Kidney epithelial cell (primary cell): ENCODE data around the gene TM9SF2. TPM values are rescaled to one million over a fixed set of nuclear protein-coding genes. Genes with fewer than 3 reads are reported as not detected.

Experiments used
- DNase-seq: peaks from one replicate; pipeline ENCODE4 v3.0.0-alpha.2; 2010; ENCODE audit warnings: low read depth
- H3K27me3 ChIP-seq: 2 replicates; pipeline ENCODE4 v1.6.0; 2011; ENCODE audit warnings: low read length; ENCODE audit not compliant: control insufficient read depth, insufficient read depth
- H3K36me3 ChIP-seq: 2 replicates; pipeline ENCODE4 v1.5.1; 2011; ENCODE audit warnings: low read length; ENCODE audit not compliant: control insufficient read depth, insufficient read depth
- H3K4me3 ChIP-seq: 2 replicates; pipeline ENCODE4 v1.5.1; 2011; ENCODE audit warnings: low read depth, mild to moderate bottlenecking, control low read depth, low read length
- total RNA-seq: library from RNA; depleted of rRNA; stranded (reverse); fragments of >200 nt; gene quantifications from 2 replicates; pipeline ENCODE4 v1.2.3, GENCODE V29; 2015
- TF ChIP-seq, protein P1 (sequence below): IDR thresholded peaks from 2 replicates; pipeline ENCODE4 v1.5.1; 2011; ENCODE audit warnings: mild to moderate bottlenecking, moderate library complexity, low read length, control low read depth, inconsistent platforms; ENCODE audit not compliant: insufficient read depth, poor library complexity, severe bottlenecking

The TM9SF2 gene
- total RNA-seq, 1 donor from 2014 or later = 137 TPM

DNA sequence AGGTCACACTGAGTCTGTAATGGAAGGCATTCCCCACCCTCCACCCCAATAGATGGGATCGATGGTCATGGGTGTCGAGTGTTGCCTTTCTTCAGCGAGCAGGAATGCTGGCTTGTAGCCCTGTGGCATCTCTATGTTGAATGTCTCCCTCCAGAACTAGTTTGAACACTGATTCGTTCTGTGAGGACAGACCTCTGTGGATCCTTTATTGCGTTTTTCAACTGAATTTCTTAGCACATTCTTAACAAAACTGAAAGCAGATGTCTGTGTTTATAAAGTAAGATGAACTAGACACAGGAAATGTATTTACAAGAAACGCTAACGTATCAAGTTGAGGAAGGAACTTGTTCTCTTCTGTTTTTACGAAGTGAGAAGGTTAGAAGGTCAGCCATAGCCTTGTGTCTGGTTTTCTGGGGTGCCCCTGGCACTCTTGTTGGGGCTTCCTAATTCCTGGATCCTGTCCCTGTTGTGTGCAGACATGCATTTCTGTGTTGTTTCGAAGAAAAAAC is 36.8 kb upstream of the TM9SF2 start:
- TF ChIP-seq, protein P1, sequence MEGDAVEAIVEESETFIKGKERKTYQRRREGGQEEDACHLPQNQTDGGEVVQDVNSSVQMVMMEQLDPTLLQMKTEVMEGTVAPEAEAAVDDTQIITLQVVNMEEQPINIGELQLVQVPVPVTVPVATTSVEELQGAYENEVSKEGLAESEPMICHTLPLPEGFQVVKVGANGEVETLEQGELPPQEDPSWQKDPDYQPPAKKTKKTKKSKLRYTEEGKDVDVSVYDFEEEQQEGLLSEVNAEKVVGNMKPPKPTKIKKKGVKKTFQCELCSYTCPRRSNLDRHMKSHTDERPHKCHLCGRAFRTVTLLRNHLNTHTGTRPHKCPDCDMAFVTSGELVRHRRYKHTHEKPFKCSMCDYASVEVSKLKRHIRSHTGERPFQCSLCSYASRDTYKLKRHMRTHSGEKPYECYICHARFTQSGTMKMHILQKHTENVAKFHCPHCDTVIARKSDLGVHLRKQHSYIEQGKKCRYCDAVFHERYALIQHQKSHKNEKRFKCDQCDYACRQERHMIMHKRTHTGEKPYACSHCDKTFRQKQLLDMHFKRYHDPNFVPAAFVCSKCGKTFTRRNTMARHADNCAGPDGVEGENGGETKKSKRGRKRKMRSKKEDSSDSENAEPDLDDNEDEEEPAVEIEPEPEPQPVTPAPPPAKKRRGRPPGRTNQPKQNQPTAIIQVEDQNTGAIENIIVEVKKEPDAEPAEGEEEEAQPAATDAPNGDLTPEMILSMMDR = no peak
- Histone ChIP-seq H3K27me3 (no peaks in the 10 kb centered on the region), H3K4me3 (no peak overlapping the region), H3K36me3 (no peaks in the 10 kb centered on the region)
- DNase-seq = no peak

DNA sequence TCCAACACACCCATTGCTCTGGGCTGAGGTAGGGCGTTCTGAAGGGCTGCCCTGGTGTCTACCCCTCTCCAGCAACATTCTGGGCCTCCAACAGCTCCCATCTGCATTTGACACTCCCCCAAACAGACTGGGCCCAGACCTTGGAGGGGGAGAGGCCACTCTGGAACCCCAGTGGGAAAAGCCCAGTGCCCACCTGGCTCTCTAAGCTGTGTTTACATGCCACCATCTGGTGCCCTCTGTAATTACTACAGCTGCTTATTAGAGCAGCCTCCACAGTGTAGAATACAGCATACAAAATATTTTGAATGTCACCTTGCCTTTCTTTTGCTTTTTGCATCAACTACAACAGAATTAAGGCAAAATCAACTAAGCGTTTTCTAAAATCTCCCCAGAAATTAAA is 35.8 kb upstream of the TM9SF2 start:
- no peaks in the 10 kb centered on the region for H3K27me3 ChIP-seq
- TF ChIP-seq, protein P1 = no peak
- no peak overlapping the region for H3K4me3 ChIP-seq
- no peaks in the 10 kb centered on the region for H3K36me3 ChIP-seq
- DNase-seq = no peak

DNA sequence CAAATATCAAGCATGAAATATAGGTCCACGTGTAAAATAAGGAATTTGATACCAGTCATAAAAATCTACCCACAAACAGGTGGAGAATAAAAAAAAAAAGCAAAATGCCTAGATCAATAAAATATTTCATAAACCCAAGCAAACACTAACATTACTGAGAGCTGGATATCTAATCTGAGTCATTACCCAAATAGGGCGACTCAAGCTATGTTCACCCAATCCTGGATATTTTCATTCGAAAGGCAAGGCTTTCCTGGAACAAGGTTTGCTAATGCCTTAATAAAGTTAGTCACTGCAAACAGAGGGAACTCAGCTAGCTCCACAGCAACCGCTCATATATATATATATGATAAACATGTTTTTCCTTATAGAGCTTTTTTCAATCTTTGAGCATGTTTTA is 33.5 kb upstream of the TM9SF2 start:
- Histone ChIP-seq H3K27me3 (no peaks in the 10 kb centered on the region), H3K36me3 (no peaks in the 10 kb centered on the region), H3K4me3 (no peak overlapping the region)
- TF ChIP-seq, protein P1 = no peak
- DNase-seq = peak; percentile 12

DNA sequence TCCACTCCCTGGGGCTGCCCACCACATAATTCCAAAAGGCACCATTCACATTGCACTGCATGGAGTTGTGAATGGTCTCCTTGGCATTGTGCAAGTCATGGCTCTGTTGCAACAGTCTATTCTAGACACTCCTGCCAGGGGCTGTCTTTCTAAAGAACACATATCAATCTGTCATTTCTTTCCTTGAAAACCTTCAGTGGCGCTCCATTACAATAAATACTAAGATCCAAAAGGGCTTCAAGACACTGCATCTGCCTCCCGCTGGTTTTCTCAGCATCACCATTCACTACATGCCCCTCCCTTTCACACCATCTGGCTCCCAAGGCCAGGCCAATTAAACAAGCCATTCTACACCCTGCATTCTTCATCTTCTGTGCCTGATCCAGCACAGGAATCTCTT is 32.2 kb upstream of the TM9SF2 start:
- DNase-seq = no peak
- Histone ChIP-seq H3K36me3 (no peaks in the 10 kb centered on the region), H3K4me3 (no peak overlapping the region), H3K27me3 (no peaks in the 10 kb centered on the region)
- TF ChIP-seq, protein P1 = no peak

DNA sequence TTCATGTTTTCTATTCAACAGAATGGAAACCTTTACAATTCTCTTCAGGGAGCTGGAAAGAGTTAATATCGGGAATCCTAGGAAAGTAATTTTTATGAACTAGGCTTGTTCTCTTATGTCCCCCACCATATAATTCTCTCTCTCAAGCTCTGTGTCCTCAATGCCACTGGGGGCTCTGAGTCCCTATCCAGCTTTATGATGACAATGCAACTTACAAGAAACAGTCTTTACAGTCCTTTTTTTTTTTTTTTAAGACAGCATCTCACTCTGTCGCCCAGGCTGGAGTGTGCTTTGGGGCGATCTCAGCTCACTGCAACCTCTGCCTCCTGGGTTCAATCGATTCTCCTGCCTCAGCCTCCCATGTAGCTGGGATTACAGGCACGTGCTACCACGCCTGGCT is 31.2 kb upstream of the TM9SF2 start:
- TF ChIP-seq, protein P1 = no peak
- no peak for DNase-seq
- Histone ChIP-seq H3K27me3 (no peaks in the 10 kb centered on the region), H3K4me3 (no peak overlapping the region), H3K36me3 (no peaks in the 10 kb centered on the region)
